GM19025 (cell line): ENCODE measurements around the gene SYNJ2.

ENCODE experiments used
- ATAC-seq: cut with Tn5 transposase; IDR thresholded peaks from one replicate; pipeline ENCODE4 v1.9.1; 2021; ENCODE audit warnings: mild to moderate bottlenecking, low read depth, moderate library complexity; ENCODE audit not compliant: unreplicated experiment

SYNJ2 gene

GRCh38 chr6:158053377-158054313 lies 72.0 kb downstream of the SYNJ2 start:
- no peak for ATAC-seq

GRCh38 chr6:158056355-158056754 lies 74.7 kb downstream of the SYNJ2 start:
- no peak for ATAC-seq

GRCh38 chr6:158056804-158057203 lies 75.1 kb downstream of the SYNJ2 start:
- no peak for ATAC-seq

- ATAC-seq = no peak
These were observed 75.7 kb downstream of the SYNJ2 start for GRCh38 chr6:158057213-158057987.

GRCh38 chr6:158058171-158058651 lies 76.5 kb downstream of the SYNJ2 start:
- no peak for ATAC-seq

- no peak for ATAC-seq
These were observed 77.4 kb downstream of the SYNJ2 start for GRCh38 chr6:158059108-158059507.

- no peak for ATAC-seq
These were observed 79.0 kb downstream of the SYNJ2 start for GRCh38 chr6:158060455-158061360.

GRCh38 chr6:158061361-158061708 lies 79.7 kb downstream of the SYNJ2 start:
- ATAC-seq = no peak

GRCh38 chr6:158061709-158062461 lies 80.2 kb downstream of the SYNJ2 start:
- ATAC-seq = no peak

- no peak for ATAC-seq
These were observed 82.1 kb downstream of the SYNJ2 start for GRCh38 chr6:158063736-158064135.

GRCh38 chr6:158064725-158065251 lies 83.1 kb downstream of the SYNJ2 start:
- ATAC-seq = no peak

GRCh38 chr6:158066136-158066781 lies 84.6 kb downstream of the SYNJ2 start:
- ATAC-seq = no peak

GRCh38 chr6:158067436-158068015 lies 85.9 kb downstream of the SYNJ2 start:
- no peak for ATAC-seq

- ATAC-seq = no peak
These were observed 86.7 kb downstream of the SYNJ2 start for GRCh38 chr6:158068156-158068892.

- ATAC-seq = no peak
These were observed 87.5 kb downstream of the SYNJ2 start for GRCh38 chr6:158068893-158069799.

GRCh38 chr6:158069800-158070195 lies 88.1 kb downstream of the SYNJ2 start:
- ATAC-seq = no peak

GRCh38 chr6:158070513-158070912 lies 88.8 kb downstream of the SYNJ2 start:
- no peak for ATAC-seq
